GM10266 (cell line): Measurements from ENCODE around the gene IL36A.

ENCODE experiments used
- DNase-seq: peaks from one replicate; pipeline ENCODE4 v3.0.0; 2012; ENCODE audit errors: extremely low spot score
- CTCF ChIP-seq: IDR thresholded peaks from 2 replicates; pipeline ENCODE4 v1.5.1; 2012; ENCODE audit warnings: mild to moderate bottlenecking, low read depth; ENCODE audit not compliant: control insufficient read depth, insufficient read depth; ENCODE audit errors: missing control alignments

IL36A gene

GRCh38 chr2:113014067-113014466, 8.8 kb downstream of the IL36A start:
- TF ChIP-seq CTCF = no peak
- no peak for DNase-seq

- no peak for DNase-seq
- no peak for TF ChIP-seq CTCF
These were observed 9.8 kb downstream of the IL36A start for GRCh38 chr2:113015042-113015441.

GRCh38 chr2:113015655-113016054, 10.4 kb downstream of the IL36A start:
- DNase-seq = no peak
- TF ChIP-seq CTCF = no peak

GRCh38 chr2:113018509-113018908, 13.2 kb downstream of the IL36A start:
- no peak for DNase-seq
- TF ChIP-seq CTCF = no peak

GRCh38 chr2:113021312-113021711, 16.1 kb downstream of the IL36A start:
- no peak for TF ChIP-seq CTCF
- DNase-seq = no peak

GRCh38 chr2:113024764-113025163, 19.5 kb downstream of the IL36A start:
- no peak for TF ChIP-seq CTCF
- no peak for DNase-seq

- DNase-seq = no peak
- TF ChIP-seq CTCF = no peak
These were observed 20.5 kb downstream of the IL36A start for GRCh38 chr2:113025737-113026136.
